ENCODE data around the gene PRKN.
"Not testable (repeated sequence)": the region's sequence is repeated elsewhere in the genome, so short reads cannot be mapped to it uniquely, and the experiment has no call there.

Gene PRKN

GRCh38 chr6:161835500-161836215, 891.9 kb downstream of the PRKN start:
- Histone ChIP-seq H3K27me3 (ENCODE audit: low read depth, low read length) (no peaks in the 10 kb centered on the region), H3K27ac (ENCODE audit: low read length) (no peak overlapping the region), H3K36me3 (ENCODE audit: control insufficient read depth in 1 of 2, insufficient read depth in 2 of 2, low read length in 2 of 2) (no peaks in the 10 kb centered on the region), H3K9me3 (ENCODE audit: control insufficient read depth in 1 of 2, low read length in 2 of 2) (no peaks in the 10 kb centered on the region), H3K4me1 (ENCODE audit: control insufficient read depth in 1 of 2, insufficient read depth in 2 of 2, low read length in 2 of 2) (peaks cover 0 to 5% of the 10 kb centered on the region in 2 donors), H3K4me3 (ENCODE audit: low read depth in 1 of 2, low read length in 2 of 2) (no peak overlapping the region)

DNA sequence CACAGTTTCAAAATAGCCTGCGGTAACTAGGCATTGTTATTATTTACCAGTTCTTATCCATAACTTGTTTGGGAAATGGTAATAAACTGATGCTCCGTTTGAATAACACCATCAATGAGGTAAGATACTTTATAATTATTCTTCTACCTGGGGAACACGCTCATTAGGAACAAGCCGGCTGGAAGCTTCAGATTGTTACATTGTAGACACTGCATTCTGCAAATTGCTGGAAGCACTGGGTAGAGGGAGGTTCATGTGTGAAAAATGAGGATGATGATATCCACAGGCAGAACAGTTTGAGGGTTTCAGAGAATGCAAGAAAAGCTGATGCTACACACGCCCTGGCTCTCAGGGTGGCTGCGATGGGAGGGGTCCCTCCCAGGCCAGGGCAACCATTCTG, 893.1 kb downstream of the PRKN start:
- peaks cover 0 to 5% of the 10 kb centered on the region in 2 donors for H3K4me1 ChIP-seq (ENCODE audit: control insufficient read depth in 1 of 2, insufficient read depth in 2 of 2, low read length in 2 of 2)
- no peak overlapping the region for H3K4me3 ChIP-seq (ENCODE audit: low read depth in 1 of 2, low read length in 2 of 2)
- no peaks in the 10 kb centered on the region for H3K36me3 ChIP-seq (ENCODE audit: control insufficient read depth in 1 of 2, insufficient read depth in 2 of 2, low read length in 2 of 2)
- H3K27ac ChIP-seq (ENCODE audit: low read length): no peak overlapping the region
- no peaks in the 10 kb centered on the region for H3K27me3 ChIP-seq (ENCODE audit: low read depth, low read length)
- H3K9me3 ChIP-seq (ENCODE audit: control insufficient read depth in 1 of 2, low read length in 2 of 2): no peaks in the 10 kb centered on the region

- no peaks in the 10 kb centered on the region for H3K36me3 ChIP-seq (ENCODE audit: control insufficient read depth in 1 of 2, insufficient read depth in 2 of 2, low read length in 2 of 2)
- H3K4me1 ChIP-seq (ENCODE audit: control insufficient read depth in 1 of 2, insufficient read depth in 2 of 2, low read length in 2 of 2): peaks cover 0 to 5% of the 10 kb centered on the region in 2 donors
- H3K27me3 ChIP-seq (ENCODE audit: low read depth, low read length): no peaks in the 10 kb centered on the region
- no peaks in the 10 kb centered on the region for H3K9me3 ChIP-seq (ENCODE audit: control insufficient read depth in 1 of 2, low read length in 2 of 2)
- no peak overlapping the region for H3K27ac ChIP-seq (ENCODE audit: low read length)
- H3K4me3 ChIP-seq (ENCODE audit: low read depth in 1 of 2, low read length in 2 of 2): no peak overlapping the region
Observed at GRCh38 chr6:161833099-161833860, 894.3 kb downstream of the PRKN start.

DNA sequence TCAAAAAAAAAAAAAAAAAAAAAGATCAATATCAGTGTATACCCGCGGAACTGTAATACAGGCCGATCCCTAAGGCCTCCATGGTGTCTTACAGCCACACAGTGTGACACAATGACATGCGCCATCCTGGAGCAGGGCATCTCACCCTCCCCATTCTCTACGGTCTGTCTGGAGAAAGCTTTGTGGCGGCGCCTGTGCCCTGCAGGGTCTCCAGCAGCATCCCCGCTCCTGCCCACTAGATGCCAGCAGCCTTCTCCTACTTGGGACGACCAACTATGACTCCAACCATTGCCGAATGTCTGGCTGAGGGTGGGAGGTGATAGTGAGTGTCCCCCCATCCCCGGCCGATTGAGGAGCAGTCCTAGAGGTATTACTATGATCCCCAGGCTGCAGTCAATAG, 894.9 kb downstream of the PRKN start:
- Histone ChIP-seq H3K27ac (ENCODE audit: low read length) (no peak overlapping the region), H3K9me3 (ENCODE audit: control insufficient read depth in 1 of 2, low read length in 2 of 2) (no peaks in the 10 kb centered on the region)

DNA sequence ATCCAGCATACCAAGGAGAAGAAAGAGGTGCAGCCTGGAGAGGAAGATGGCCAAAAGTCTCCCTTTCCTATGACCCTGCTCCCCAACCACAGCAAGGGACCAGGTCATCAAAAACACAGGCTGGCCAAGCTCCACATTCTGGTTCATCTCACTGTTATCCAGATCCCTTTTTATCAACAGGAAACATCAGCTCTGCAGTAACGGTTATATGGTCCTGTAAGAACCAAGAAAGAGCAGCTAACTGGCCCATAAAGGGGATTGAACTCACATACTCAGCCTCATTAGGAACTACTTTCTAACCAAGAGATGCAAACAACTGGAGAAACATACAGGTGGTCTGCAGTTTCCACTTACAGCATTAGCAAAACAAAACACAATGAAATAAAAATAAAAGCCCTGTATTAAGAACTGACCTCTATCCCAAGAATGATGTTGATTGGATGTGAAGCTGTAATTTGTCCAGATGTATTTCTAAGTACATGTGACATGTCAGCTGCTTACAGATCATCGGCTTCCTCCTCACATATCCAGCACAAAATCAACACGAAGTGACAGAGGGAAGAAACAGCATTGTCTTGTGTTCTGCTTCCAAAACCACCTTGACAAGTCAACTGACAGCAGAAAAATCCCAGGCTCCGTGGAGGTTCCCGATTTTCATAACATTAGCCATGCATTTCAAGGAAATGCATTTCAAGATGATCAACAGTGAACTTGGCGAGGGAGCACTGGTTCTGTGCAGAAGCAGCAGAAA, 896.5 kb downstream of the PRKN start:
- Histone ChIP-seq H3K4me1 (ENCODE audit: control insufficient read depth in 1 of 2, insufficient read depth in 2 of 2, low read length in 2 of 2) (peaks cover 0 to 5% of the 10 kb centered on the region in 2 donors), H3K27ac (ENCODE audit: low read length) (no peak overlapping the region), H3K9me3 (ENCODE audit: control insufficient read depth in 1 of 2, low read length in 2 of 2) (no peaks in the 10 kb centered on the region), H3K4me3 (ENCODE audit: low read depth in 1 of 2, low read length in 2 of 2) (no peak overlapping the region), H3K27me3 (ENCODE audit: low read depth, low read length) (no peaks in the 10 kb centered on the region), H3K36me3 (ENCODE audit: control insufficient read depth in 1 of 2, insufficient read depth in 2 of 2, low read length in 2 of 2) (no peaks in the 10 kb centered on the region)

More for the DNA sequence above, 894.9 kb downstream of the PRKN start:
- Histone ChIP-seq H3K4me3 (ENCODE audit: low read depth in 1 of 2, low read length in 2 of 2) (no peak overlapping the region), H3K36me3 (ENCODE audit: control insufficient read depth in 1 of 2, insufficient read depth in 2 of 2, low read length in 2 of 2) (no peaks in the 10 kb centered on the region), H3K27me3 (ENCODE audit: low read depth, low read length) (no peaks in the 10 kb centered on the region), H3K4me1 (ENCODE audit: control insufficient read depth in 1 of 2, insufficient read depth in 2 of 2, low read length in 2 of 2) (peaks cover 0 to 5% of the 10 kb centered on the region in 2 donors)

DNA sequence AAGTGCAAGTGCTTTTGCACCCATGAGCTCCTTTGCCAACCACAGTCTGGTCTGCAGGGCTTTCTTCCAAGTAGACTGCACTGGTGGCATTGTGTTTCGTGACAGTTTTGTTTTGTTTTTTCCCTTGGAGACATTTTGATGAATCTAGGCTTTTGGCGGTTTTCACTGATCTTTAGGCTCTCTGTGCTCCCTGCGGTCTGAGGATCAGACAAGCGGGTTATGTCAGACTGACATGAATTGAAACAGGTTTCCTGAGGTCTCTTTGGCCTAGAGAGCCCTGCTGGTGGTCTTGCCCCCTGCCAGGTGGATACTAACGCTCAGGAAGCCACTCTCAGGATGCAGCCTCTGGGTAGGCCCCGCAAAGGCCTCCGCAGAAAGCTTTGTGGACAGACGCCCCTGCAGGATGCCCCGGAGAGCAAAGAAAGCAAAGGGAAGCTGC, 898.3 kb downstream of the PRKN start:
- no peaks in the 10 kb centered on the region for H3K36me3 ChIP-seq (ENCODE audit: control insufficient read depth in 1 of 2, insufficient read depth in 2 of 2, low read length in 2 of 2)
- H3K9me3 ChIP-seq (ENCODE audit: control insufficient read depth in 1 of 2, low read length in 2 of 2): no peaks in the 10 kb centered on the region
- no peaks in the 10 kb centered on the region for H3K27me3 ChIP-seq (ENCODE audit: low read depth, low read length)
- no peak overlapping the region for H3K4me3 ChIP-seq (ENCODE audit: low read depth in 1 of 2, low read length in 2 of 2)
- no peak overlapping the region for H3K27ac ChIP-seq (ENCODE audit: low read length)
- no peaks in the 10 kb centered on the region for H3K4me1 ChIP-seq (ENCODE audit: control insufficient read depth in 1 of 2, insufficient read depth in 2 of 2, low read length in 2 of 2)

DNA sequence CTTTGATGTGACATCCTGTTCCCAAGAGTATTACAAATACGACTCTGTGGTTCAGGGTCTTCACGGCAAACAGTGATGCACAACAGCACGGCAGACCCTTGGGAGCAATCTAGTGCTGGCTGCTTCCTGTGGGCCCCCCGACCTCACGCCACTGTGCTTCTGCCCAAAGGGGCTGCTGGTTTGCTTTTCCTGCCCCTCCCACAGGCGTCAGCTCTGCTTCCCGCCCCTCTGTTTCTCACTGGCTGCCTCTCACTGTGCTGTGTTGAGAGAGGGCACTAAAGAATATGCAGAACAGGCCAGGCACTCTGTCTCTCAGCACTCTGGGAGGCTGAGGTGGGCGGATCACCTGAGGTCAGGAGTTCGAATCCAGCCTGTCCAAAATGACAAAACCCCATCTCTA, 899.2 kb downstream of the PRKN start:
- Histone ChIP-seq H3K27me3 (ENCODE audit: low read depth, low read length) (no peaks in the 10 kb centered on the region), H3K4me3 (ENCODE audit: low read depth in 1 of 2, low read length in 2 of 2) (no peak overlapping the region), H3K9me3 (ENCODE audit: control insufficient read depth in 1 of 2, low read length in 2 of 2) (no peaks in the 10 kb centered on the region), H3K4me1 (ENCODE audit: control insufficient read depth in 1 of 2, insufficient read depth in 2 of 2, low read length in 2 of 2) (no peaks in the 10 kb centered on the region), H3K27ac (ENCODE audit: low read length) (no peak overlapping the region), H3K36me3 (ENCODE audit: control insufficient read depth in 1 of 2, insufficient read depth in 2 of 2, low read length in 2 of 2) (no peaks in the 10 kb centered on the region)

GRCh38 chr6:161826512-161826911, 901.1 kb downstream of the PRKN start:
- Histone ChIP-seq H3K27ac (ENCODE audit: low read length) (no peak overlapping the region), H3K4me1 (ENCODE audit: control insufficient read depth in 1 of 2, insufficient read depth in 2 of 2, low read length in 2 of 2) (no peaks in the 10 kb centered on the region), H3K36me3 (ENCODE audit: control insufficient read depth in 1 of 2, insufficient read depth in 2 of 2, low read length in 2 of 2) (no peaks in the 10 kb centered on the region), H3K9me3 (ENCODE audit: control insufficient read depth in 1 of 2, low read length in 2 of 2) (no peaks in the 10 kb centered on the region), H3K4me3 (ENCODE audit: low read depth in 1 of 2, low read length in 2 of 2) (no peak overlapping the region), H3K27me3 (ENCODE audit: low read depth, low read length) (no peaks in the 10 kb centered on the region)

DNA sequence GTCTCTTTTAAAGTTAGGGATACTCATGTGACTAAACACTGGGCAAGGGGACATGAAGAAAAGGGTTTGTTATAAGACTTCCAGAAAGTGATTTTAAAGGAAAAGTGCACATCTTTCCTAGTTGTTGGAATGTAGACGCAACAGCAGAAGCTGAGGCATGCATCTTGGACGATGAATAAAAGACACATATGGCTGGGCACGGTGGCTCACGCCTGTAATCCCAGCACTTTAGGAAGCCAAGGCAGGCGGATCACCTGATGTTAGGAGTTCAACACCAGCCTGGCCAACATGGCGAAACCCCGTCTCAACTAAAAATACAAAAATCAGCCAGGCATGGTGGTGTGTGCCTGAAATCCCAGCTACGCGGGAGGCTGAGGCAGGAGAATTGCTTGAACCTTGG, 905.4 kb downstream of the PRKN start:
- not testable (repeated sequence) for H3K4me3 ChIP-seq (ENCODE audit: low read depth in 1 of 2, low read length in 2 of 2)

GRCh38 chr6:161817881-161818280, 909.7 kb downstream of the PRKN start:
- Histone ChIP-seq H3K9me3 (ENCODE audit: control insufficient read depth in 1 of 2, low read length in 2 of 2) (peaks cover 0 to 5% of the 10 kb centered on the region in 2 donors), H3K4me3 (ENCODE audit: low read depth in 1 of 2, low read length in 2 of 2) (no peak overlapping the region), H3K27me3 (ENCODE audit: low read depth, low read length) (no peaks in the 10 kb centered on the region), H3K4me1 (ENCODE audit: control insufficient read depth in 1 of 2, insufficient read depth in 2 of 2, low read length in 2 of 2) (no peaks in the 10 kb centered on the region), H3K27ac (ENCODE audit: low read length) (no peak overlapping the region), H3K36me3 (ENCODE audit: control insufficient read depth in 1 of 2, insufficient read depth in 2 of 2, low read length in 2 of 2) (no peaks in the 10 kb centered on the region)

More for the DNA sequence above, 905.4 kb downstream of the PRKN start:
- not testable (repeated sequence) for H3K27ac ChIP-seq (ENCODE audit: low read length); H3K36me3 ChIP-seq (ENCODE audit: control insufficient read depth in 1 of 2, insufficient read depth in 2 of 2, low read length in 2 of 2); H3K9me3 ChIP-seq (ENCODE audit: control insufficient read depth in 1 of 2, low read length in 2 of 2); H3K27me3 ChIP-seq (ENCODE audit: low read depth, low read length); H3K4me1 ChIP-seq (ENCODE audit: control insufficient read depth in 1 of 2, insufficient read depth in 2 of 2, low read length in 2 of 2)

GRCh38 chr6:161815965-161816364, 911.6 kb downstream of the PRKN start:
- Histone ChIP-seq H3K36me3 (ENCODE audit: control insufficient read depth in 1 of 2, insufficient read depth in 2 of 2, low read length in 2 of 2) (no peaks in the 10 kb centered on the region), H3K9me3 (ENCODE audit: control insufficient read depth in 1 of 2, low read length in 2 of 2) (peaks cover 0 to 10% of the 10 kb centered on the region in 2 donors), H3K4me1 (ENCODE audit: control insufficient read depth in 1 of 2, insufficient read depth in 2 of 2, low read length in 2 of 2) (no peaks in the 10 kb centered on the region), H3K27ac (ENCODE audit: low read length) (no peak overlapping the region), H3K27me3 (ENCODE audit: low read depth, low read length) (no peaks in the 10 kb centered on the region), H3K4me3 (ENCODE audit: low read depth in 1 of 2, low read length in 2 of 2) (no peak overlapping the region)
